Measurements from ENCODE around the gene FBXW8. TPM values are rescaled to one million over a fixed set of nuclear protein-coding genes. Genes with fewer than 3 reads are reported as not detected.

FBXW8 gene
- polyA plus RNA-seq, 3 donors, result 2.0 to 5.2 (median 2.7) TPM

- no peaks in the 10 kb centered on the region for H4K20me1 ChIP-seq (ENCODE audit: insufficient read depth, low read length)
- no peak for TF ChIP-seq CTCF (IDR thresholded peaks at IDR 0.05)
These were observed 122.0 kb downstream of the FBXW8 start for GRCh38 chr12:117032593-117033381.

GRCh38 chr12:117033382-117034221, 122.9 kb downstream of the FBXW8 start:
- no peak overlapping the region for H3K27ac ChIP-seq (ENCODE audit: low read depth in 1 of 2, low read length in 2 of 2)
- H3K9me3 ChIP-seq (replicated peaks in 1 of 2; ENCODE audit: control insufficient read depth in 1 of 2, insufficient read depth in 1 of 2, low read length in 2 of 2), result no peaks in the 10 kb centered on the region
- no peaks in the 10 kb centered on the region for H4K20me1 ChIP-seq (ENCODE audit: insufficient read depth, low read length)
- peak overlapping the region in 1 of 2 donors; percentile 48 for H3K4me3 Mint-ChIP-seq
- peaks cover 0 to 9% of the 10 kb centered on the region in 2 donors for H3K27me3 ChIP-seq (ENCODE audit: control insufficient read depth in 2 of 2, insufficient read depth in 2 of 2, low read length in 2 of 2)
- peaks cover 3 to 9% of the 10 kb centered on the region in 2 donors for H3K4me1 ChIP-seq (ENCODE audit: control insufficient read depth in 1 of 2, insufficient read depth in 2 of 2, low read length in 2 of 2)
- WGBS (ENCODE audit: insufficient coverage), result 70% methylated on average over 24 of the region's 24 CpGs
- no peak for TF ChIP-seq CTCF (IDR thresholded peaks at IDR 0.05)
- H3K4me1 Mint-ChIP-seq, result peaks cover 16% of the 10 kb centered on the region
- H3K4me2 ChIP-seq (replicated peaks; ENCODE audit: extremely low read depth, low read length, poor library complexity, severe bottlenecking), result no peak overlapping the region
- H3K9me3 Mint-ChIP-seq, result peaks cover 0 to 2% (median 0%) of the 10 kb centered on the region in 7 donors
- no peaks in the 10 kb centered on the region for H3K79me2 ChIP-seq (ENCODE audit: insufficient read depth, low read length)
- H3K36me3 ChIP-seq (replicated peaks in 1 of 2; ENCODE audit: control insufficient read depth in 1 of 2, insufficient read depth in 2 of 2, low read length in 2 of 2), result peaks cover 33 to 67% of the 10 kb centered on the region in 2 donors
- DNase-seq, result no peak
- H2AFZ ChIP-seq (ENCODE audit: insufficient read depth, low read depth, low read length, poor library complexity, severe bottlenecking), result no peak overlapping the region
- intact Hi-C loops (cut with micrococcal nuclease), result no loop called here
- no peak overlapping the region for H3K4me3 ChIP-seq (replicated peaks in 1 of 3; ENCODE audit: low read depth in 2 of 3, low read length in 3 of 3)
- peaks cover 9 to 18% (median 14%) of the 10 kb centered on the region in 3 donors for H3K27me3 Mint-ChIP-seq (ENCODE audit: low read depth in 3 of 3)
- peaks cover 48 to 84% of the 10 kb centered on the region in 2 donors for H3K36me3 Mint-ChIP-seq
- peak overlapping the region in 1 of 7 donors; percentile 10 for H3K27ac Mint-ChIP-seq
- no peak overlapping the region for H3K9ac ChIP-seq (ENCODE audit: insufficient read depth, low read length, poor library complexity, severe bottlenecking)

More at GRCh38 chr12:117032593-117033381, 122.0 kb downstream of the FBXW8 start:
- Mint-ChIP-seq H3K9me3 (peaks cover 0 to 2% (median 0%) of the 10 kb centered on the region in 7 donors), H3K4me3 (no peak overlapping the region), H3K36me3 (peaks cover 56 to 85% of the 10 kb centered on the region in 2 donors), H3K4me1 (peaks cover 16% of the 10 kb centered on the region), H3K27me3 (ENCODE audit: low read depth in 3 of 3) (peaks cover 9 to 18% (median 14%) of the 10 kb centered on the region in 3 donors), H3K27ac (no peak overlapping the region)
- H3K9ac ChIP-seq (ENCODE audit: insufficient read depth, low read length, poor library complexity, severe bottlenecking), result peak overlapping the region; percentile 4
- WGBS (ENCODE audit: insufficient coverage), result 17% methylated on average over 32 of the region's 34 CpGs
- DNase-seq, result no peak
- no peak overlapping the region for H3K4me2 ChIP-seq (replicated peaks; ENCODE audit: extremely low read depth, low read length, poor library complexity, severe bottlenecking)
- H3K9me3 ChIP-seq (replicated peaks in 1 of 2; ENCODE audit: control insufficient read depth in 1 of 2, insufficient read depth in 1 of 2, low read length in 2 of 2), result no peaks in the 10 kb centered on the region
- H3K4me1 ChIP-seq (ENCODE audit: control insufficient read depth in 1 of 2, insufficient read depth in 2 of 2, low read length in 2 of 2), result peaks cover 3 to 9% of the 10 kb centered on the region in 2 donors
- no peak overlapping the region for H2AFZ ChIP-seq (ENCODE audit: insufficient read depth, low read depth, low read length, poor library complexity, severe bottlenecking)
- no peaks in the 10 kb centered on the region for H3K79me2 ChIP-seq (ENCODE audit: insufficient read depth, low read length)
- H3K36me3 ChIP-seq (replicated peaks in 1 of 2; ENCODE audit: control insufficient read depth in 1 of 2, insufficient read depth in 2 of 2, low read length in 2 of 2), result peaks cover 35 to 67% of the 10 kb centered on the region in 2 donors
- peaks cover 0 to 9% of the 10 kb centered on the region in 2 donors for H3K27me3 ChIP-seq (ENCODE audit: control insufficient read depth in 2 of 2, insufficient read depth in 2 of 2, low read length in 2 of 2)
- H3K4me3 ChIP-seq (replicated peaks in 1 of 3; ENCODE audit: low read depth in 2 of 3, low read length in 3 of 3), result no peak overlapping the region
- intact Hi-C loops (cut with micrococcal nuclease), result no loop called here
- no peak overlapping the region for H3K27ac ChIP-seq (ENCODE audit: low read depth in 1 of 2, low read length in 2 of 2)

Measured in CD14-positive monocyte (primary cell).